ENCODE measurements around the gene BICC1.

BICC1 gene

GRCh38 chr10:58796242-58796641 is 283.6 kb downstream of the BICC1 start:
- no peak for DNase-seq

- DNase-seq, result no peak
Observed at GRCh38 chr10:58796824-58797223, 284.2 kb downstream of the BICC1 start.

GRCh38 chr10:58797356-58797755 is 284.7 kb downstream of the BICC1 start:
- no peak for DNase-seq

- DNase-seq, result no peak
Observed at GRCh38 chr10:58802047-58802446, 289.4 kb downstream of the BICC1 start.

- DNase-seq, result no peak
Observed at GRCh38 chr10:58806323-58806722, 293.7 kb downstream of the BICC1 start.

- DNase-seq, result no peak
Observed at GRCh38 chr10:58806970-58807628, 294.4 kb downstream of the BICC1 start.

GRCh38 chr10:58807629-58808022 is 295.0 kb downstream of the BICC1 start:
- DNase-seq, result no peak

- no peak for DNase-seq
Observed at GRCh38 chr10:58810751-58811150, 298.1 kb downstream of the BICC1 start.

- DNase-seq, result no peak
Observed at GRCh38 chr10:58813573-58813972, 300.9 kb downstream of the BICC1 start.

- DNase-seq, result no peak
Observed at GRCh38 chr10:58817201-58817846, 304.7 kb downstream of the BICC1 start.

- DNase-seq, result no peak
Observed at GRCh38 chr10:58818900-58819299, 306.2 kb downstream of the BICC1 start.

GRCh38 chr10:58820386-58820785 is 307.7 kb downstream of the BICC1 start:
- no peak for DNase-seq

- no peak for DNase-seq
Observed at GRCh38 chr10:58820861-58821751, 308.4 kb downstream of the BICC1 start.

GRCh38 chr10:58821752-58822056 is 309.0 kb downstream of the BICC1 start:
- DNase-seq, result no peak

GRCh38 chr10:58823983-58824382 is 311.3 kb downstream of the BICC1 start:
- no peak for DNase-seq

GRCh38 chr10:58824396-58824795 is 311.7 kb downstream of the BICC1 start:
- no peak for DNase-seq

GRCh38 chr10:58826694-58827093 is 314.0 kb downstream of the BICC1 start:
- DNase-seq, result no peak

GRCh38 chr10:58827381-58827780 is 314.7 kb downstream of the BICC1 start:
- DNase-seq, result no peak

GRCh38 chr10:58829839-58830238 is 317.2 kb downstream of the BICC1 start:
- DNase-seq, result no peak

- DNase-seq, result no peak
Observed at GRCh38 chr10:58830697-58831096, 318.0 kb downstream of the BICC1 start.

GRCh38 chr10:58833771-58834561 is 321.3 kb downstream of the BICC1 start:
- DNase-seq, result no peak

- no peak for DNase-seq
Observed at GRCh38 chr10:58836176-58836700, 323.6 kb downstream of the BICC1 start.

- DNase-seq, result no peak
Observed at GRCh38 chr10:58836991-58837575, 324.4 kb downstream of the BICC1 start.

Data from NK-92 treated with Interleukin-12 subunit alpha and Interleukin-12 subunit beta, amount 100 ng/mL, for 24 hours (cell line).